Choroid plexus epithelial cell (primary cell): ENCODE results near the gene STK11IP.

ENCODE experiments used
- DNase-seq: peaks from one replicate; pipeline ENCODE4 v3.0.0-alpha.2; 2010; ENCODE audit warnings: low read depth
- H3K4me3 ChIP-seq: 2 replicates; pipeline ENCODE4 v1.5.1; 2011; ENCODE audit warnings: low read depth, mild to moderate bottlenecking, control low read depth, low read length, moderate library complexity
- CTCF ChIP-seq: conservative IDR thresholded peaks from 2 replicates; pipeline ENCODE4 v1.5.1; 2011; ENCODE audit warnings: low read depth, mild to moderate bottlenecking, control low read depth, inconsistent platforms, low read length, moderate library complexity

Gene STK11IP

GRCh38 chr2:219559156-219559915 lies 38.3 kb upstream of the STK11IP start:
- H3K4me3 ChIP-seq = no peak overlapping the region
- TF ChIP-seq CTCF = no peak
- no peak for DNase-seq

GRCh38 chr2:219560037-219560892 lies 37.4 kb upstream of the STK11IP start:
- TF ChIP-seq CTCF = peak; percentile 71
- H3K4me3 ChIP-seq = no peak overlapping the region
- no peak for DNase-seq

- DNase-seq = no peak
- no peak for TF ChIP-seq CTCF
- no peak overlapping the region for H3K4me3 ChIP-seq
Measured at GRCh38 chr2:219560893-219561178, 36.8 kb upstream of the STK11IP start.

GRCh38 chr2:219561179-219562048 lies 36.2 kb upstream of the STK11IP start:
- DNase-seq = no peak
- TF ChIP-seq CTCF = no peak
- H3K4me3 ChIP-seq = no peak overlapping the region

GRCh38 chr2:219562049-219563020 lies 35.3 kb upstream of the STK11IP start:
- DNase-seq = no peak
- no peak overlapping the region for H3K4me3 ChIP-seq
- no peak for TF ChIP-seq CTCF
